K562 (cell line): ENCODE measurements around the gene VSIG2. TPM values are rescaled to one million over a fixed set of nuclear protein-coding genes. Genes with fewer than 3 reads are reported as not detected.

ENCODE experiments used
- KAT7 ChIP-seq: sonication (generic); formaldehyde crosslinking; IDR thresholded peaks from 2 replicates; pipeline ENCODE4 v1.8.0; 2022; ENCODE audit warnings: missing genetic modification reagents, mild to moderate bottlenecking, borderline replicate concordance
- MGA ChIP-seq: fragments of 450-650 bp; IDR thresholded peaks from 2 replicates; pipeline ENCODE4 v1.6.1; 2016; ENCODE audit warnings: mild to moderate bottlenecking, moderate library complexity
- PHTF2 ChIP-seq: fragments of 250-450 bp; sonication (Bioruptor Pico); IDR thresholded peaks from 2 replicates; pipeline ENCODE4 v1.5.0; 2021; ENCODE audit warnings: mild to moderate bottlenecking
- PREB ChIP-seq: sonication (generic); formaldehyde crosslinking; IDR thresholded peaks from 2 replicates; pipeline ENCODE4 v1.8.1; 2023; ENCODE audit warnings: mild to moderate bottlenecking, missing genetic modification reagents
- RREB1 ChIP-seq: fragments of 250-450 bp; sonication (Bioruptor Pico); IDR thresholded peaks from 2 replicates; pipeline ENCODE4 v1.4.0; 2020
- ZNF740 ChIP-seq, 3 experiments: fragments of 200-800 bp in 1 of 3; sonication (Bioruptor generic) in 1 of 3; sonication (generic) in 1 of 3; formaldehyde crosslinking in 1 of 3; IDR thresholded peaks; 2 replicates each; pipeline versions ENCODE4 v1.6.1 to v1.8.0; 2016 to 2022; ENCODE audit warnings: mild to moderate bottlenecking in 2 of 3, missing compliant biosample characterization in 2 of 3, missing genetic modification characterization in 2 of 3, missing genetic modification reagents in 1 of 3
- ZSCAN29 ChIP-seq: fragments of 450-650 bp; IDR thresholded peaks from 2 replicates; pipeline ENCODE4 v1.6.1; 2017
- polyA plus RNA-seq, 8 experiments: library from polyadenylated mRNA; depleted of rRNA in 4 of 8; stranded (reverse) in 5 of 8; unstranded in 3 of 8; fragments of >200 nt; fragmentation: Nextera tagmentation in 2 of 8; fragmentation: Illumina TruSeq in 1 of 8; extraction: Ambion mirVana in 2 of 8; extraction: Trizol in 1 of 8; gene quantifications; 2 replicates each; pipeline versions ENCODE4 v1.2.1 to v1.2.3, GENCODE V29; 2011 to 2014; ENCODE audit warnings: inconsistent platforms in 1 of 8, missing spikeins in 1 of 8
- total RNA-seq, 7 experiments: library from RNA; depleted of rRNA in 6 of 7; stranded (reverse); fragments of >200 nt in 6 of 7; fragmentation: Illumina TruSeq in 2 of 7; extraction: Trizol in 2 of 7; gene quantifications; 2 replicates each; pipeline versions ENCODE4 v1.2.1 to v1.2.3, GENCODE V29; 2011 to 2021; ENCODE audit warnings: low replicate concordance in 1 of 7

VSIG2 gene
- total and polyA plus RNA-seq, 9 of the 15 experiments (the other 6 are each of a cell fraction or from before 2014, with no cell fraction given), result not detected

- TF ChIP-seq RREB1 (CRISPR knock-in tag) (no peak), ZNF740 (CRISPR knock-in tag; IDR thresholded peaks at IDR 0.05) (no peak), ZNF740 (tag; IDR thresholded peaks at IDR 0.05) (no peak), PHTF2 (CRISPR knock-in tag) (no peak), KAT7 (CRISPR knock-in tag) (no peak), PREB (CRISPR knock-in tag) (no peak), ZSCAN29 (no peak), MGA (no peak)
Measured at GRCh38 chr11:124743050-124743449, 9.0 kb downstream of the VSIG2 start (continued).
